SJSA1 (cell line): ENCODE results near the gene MTNR1A. TPM values are rescaled to one million over a fixed set of nuclear protein-coding genes. Genes with fewer than 3 reads are reported as not detected.

Experiments
- DNase-seq, 2 experiments: peaks; one replicate each; pipeline ENCODE4 v3.0.0-alpha.2; 2015 to 2020; ENCODE audit warnings: low spot score in 2 of 2, low read depth in 1 of 2
- H3K27ac ChIP-seq: fragments of 250-450 bp; sonication (Bioruptor Pico); 2 replicates; pipeline ENCODE4 v1.5.1; 2020; ENCODE audit warnings: mild to moderate bottlenecking, moderate library complexity
- H3K27me3 ChIP-seq: fragments of 250-450 bp; sonication (Bioruptor Pico); replicated peaks from 2 replicates; pipeline ENCODE4 v1.5.1; 2020; ENCODE audit warnings: mild to moderate bottlenecking, moderate library complexity
- H3K36me3 ChIP-seq: fragments of 250-450 bp; sonication (Bioruptor Pico); 2 replicates; pipeline ENCODE4 v1.5.1; 2020; ENCODE audit warnings: mild to moderate bottlenecking
- H3K4me1 ChIP-seq: fragments of 250-450 bp; sonication (Bioruptor Pico); replicated peaks from 2 replicates; pipeline ENCODE4 v1.6.1; 2021; ENCODE audit warnings: mild to moderate bottlenecking
- H3K4me3 ChIP-seq: fragments of 250-450 bp; sonication (Bioruptor Pico); 2 replicates; pipeline ENCODE4 v1.5.1; 2020; ENCODE audit warnings: mild to moderate bottlenecking
- H3K9me3 ChIP-seq: fragments of 250-450 bp; sonication (Bioruptor Pico); replicated peaks from 2 replicates; pipeline ENCODE4 v1.5.1; 2020; ENCODE audit warnings: mild to moderate bottlenecking
- total RNA-seq: library from RNA; depleted of rRNA; stranded (reverse); fragments of >200 nt; shearing (Covaris generic); gene quantifications from 2 replicates; pipeline ENCODE4 v1.2.3, GENCODE V29; 2014

MTNR1A gene
- total RNA-seq, 1 experiment from 2014 or later = 0.13 TPM

GRCh38 chr4:186586205-186586604 lies 30.8 kb upstream of the MTNR1A start:
- Histone ChIP-seq H3K36me3 (peaks cover 95% of the 10 kb centered on the region), H3K27me3 (no peaks in the 10 kb centered on the region), H3K4me3 (no peak overlapping the region), H3K27ac (no peak overlapping the region), H3K4me1 (no peaks in the 10 kb centered on the region), H3K9me3 (no peaks in the 10 kb centered on the region)
- no peak for DNase-seq

- Histone ChIP-seq H3K9me3 (no peaks in the 10 kb centered on the region), H3K27ac (no peak overlapping the region), H3K4me3 (no peak overlapping the region), H3K4me1 (no peaks in the 10 kb centered on the region), H3K36me3 (peaks cover 93% of the 10 kb centered on the region), H3K27me3 (no peaks in the 10 kb centered on the region)
- no peak for DNase-seq
Measured at GRCh38 chr4:186584912-186585311, 29.5 kb upstream of the MTNR1A start.

- Histone ChIP-seq H3K36me3 (peaks cover 58% of the 10 kb centered on the region), H3K9me3 (no peaks in the 10 kb centered on the region), H3K4me1 (peaks cover 19% of the 10 kb centered on the region), H3K27me3 (no peaks in the 10 kb centered on the region), H3K27ac (no peak overlapping the region), H3K4me3 (no peak overlapping the region)
- DNase-seq = no peak
Measured at GRCh38 chr4:186581421-186581820, 26.1 kb upstream of the MTNR1A start.

- Histone ChIP-seq H3K36me3 (peaks cover 51% of the 10 kb centered on the region), H3K27ac (no peak overlapping the region), H3K9me3 (no peaks in the 10 kb centered on the region), H3K4me1 (peaks cover 27% of the 10 kb centered on the region), H3K4me3 (no peak overlapping the region), H3K27me3 (no peaks in the 10 kb centered on the region)
- DNase-seq = no peak
Measured at GRCh38 chr4:186580669-186581068, 25.3 kb upstream of the MTNR1A start.

GRCh38 chr4:186570193-186570996 lies 15.0 kb upstream of the MTNR1A start:
- peak overlapping the region; percentile 19 for H3K4me3 ChIP-seq
- peak overlapping the region; percentile 66 for H3K27ac ChIP-seq
- H3K4me1 ChIP-seq = peaks cover 35% of the 10 kb centered on the region
- no peaks in the 10 kb centered on the region for H3K36me3 ChIP-seq
- DNase-seq = peak; percentile 64 to 75
- no peaks in the 10 kb centered on the region for H3K27me3 ChIP-seq
- no peaks in the 10 kb centered on the region for H3K9me3 ChIP-seq

- no peaks in the 10 kb centered on the region for H3K36me3 ChIP-seq
- H3K27me3 ChIP-seq = no peaks in the 10 kb centered on the region
- DNase-seq = peak in 1 of 2 experiments; percentile 28
- H3K4me1 ChIP-seq = peaks cover 30% of the 10 kb centered on the region
- peak overlapping the region; percentile 66 for H3K27ac ChIP-seq
- H3K4me3 ChIP-seq = peak overlapping the region; percentile 19
- H3K9me3 ChIP-seq = no peaks in the 10 kb centered on the region
Measured at GRCh38 chr4:186569533-186570192, 14.3 kb upstream of the MTNR1A start.

- no peaks in the 10 kb centered on the region for H3K27me3 ChIP-seq
- no peaks in the 10 kb centered on the region for H3K9me3 ChIP-seq
Measured at GRCh38 chr4:186566068-186566467, 10.7 kb upstream of the MTNR1A start.

GRCh38 chr4:186563761-186564160 lies 8.4 kb upstream of the MTNR1A start:
- Histone ChIP-seq H3K4me3 (no peak overlapping the region), H3K27ac (no peak overlapping the region), H3K4me1 (0 out of 2 replicates have a peak, but pooled peaks cover 3% of the 10 kb centered on the region), H3K27me3 (no peaks in the 10 kb centered on the region), H3K36me3 (no peaks in the 10 kb centered on the region), H3K9me3 (peaks cover 4% of the 10 kb centered on the region)
- peak; percentile 45 to 65 for DNase-seq

More at GRCh38 chr4:186566068-186566467, 10.7 kb upstream of the MTNR1A start:
- Histone ChIP-seq H3K36me3 (no peaks in the 10 kb centered on the region), H3K4me1 (peaks cover 24% of the 10 kb centered on the region), H3K4me3 (no peak overlapping the region), H3K27ac (no peak overlapping the region)
- DNase-seq = peak in 1 of 2 experiments; percentile 6

- Histone ChIP-seq H3K27me3 (no peaks in the 10 kb centered on the region), H3K4me1 (peaks cover 18% of the 10 kb centered on the region), H3K4me3 (no peak overlapping the region), H3K27ac (no peak overlapping the region), H3K36me3 (no peaks in the 10 kb centered on the region), H3K9me3 (peaks cover 4% of the 10 kb centered on the region)
- no peak for DNase-seq
Measured at GRCh38 chr4:186561748-186562147, 6.4 kb upstream of the MTNR1A start.

- peaks cover 21% of the 10 kb centered on the region for H3K4me1 ChIP-seq
- no peak for DNase-seq
- no peak overlapping the region for H3K4me3 ChIP-seq
- H3K27ac ChIP-seq = no peak overlapping the region
- no peaks in the 10 kb centered on the region; the same call in 1 of the 2 replicates for H3K27me3 ChIP-seq
- H3K36me3 ChIP-seq = no peaks in the 10 kb centered on the region
- peaks cover 4% of the 10 kb centered on the region for H3K9me3 ChIP-seq
Measured at GRCh38 chr4:186560647-186561046, 5.3 kb upstream of the MTNR1A start.

- no peak overlapping the region for H3K4me3 ChIP-seq
- DNase-seq = peak in 1 of 2 experiments; percentile 69
- peak overlapping the region; percentile 7; the same call in 1 of the 2 replicates for H3K27ac ChIP-seq
Measured at GRCh38 chr4:186557486-186557885, 2.1 kb upstream of the MTNR1A start.

GRCh38 chr4:186557061-186557460 lies 1.7 kb upstream of the MTNR1A start:
- no peaks in the 10 kb centered on the region for H3K36me3 ChIP-seq
- DNase-seq = peak; percentile 50 to 62
- H3K27me3 ChIP-seq = no peaks in the 10 kb centered on the region; the same call in 1 of the 2 replicates
- peaks cover 26% of the 10 kb centered on the region for H3K4me1 ChIP-seq
- peaks cover 4% of the 10 kb centered on the region for H3K9me3 ChIP-seq
- H3K27ac ChIP-seq = peak overlapping the region; percentile 7; the same call in 1 of the 2 replicates
- no peak overlapping the region for H3K4me3 ChIP-seq

More at GRCh38 chr4:186557486-186557885, 2.1 kb upstream of the MTNR1A start:
- Histone ChIP-seq H3K9me3 (peaks cover 4% of the 10 kb centered on the region), H3K36me3 (no peaks in the 10 kb centered on the region), H3K4me1 (peaks cover 26% of the 10 kb centered on the region), H3K27me3 (no peaks in the 10 kb centered on the region; the same call in 1 of the 2 replicates)

GRCh38 chr4:186554539-186554913 lies 841 bp downstream of the MTNR1A start:
- H3K27ac ChIP-seq = no peak overlapping the region
- peaks cover 26% of the 10 kb centered on the region for H3K4me1 ChIP-seq
- no peaks in the 10 kb centered on the region for H3K36me3 ChIP-seq
- peak overlapping the region; percentile 48 for H3K4me3 ChIP-seq
- peak; percentile 58 to 62 for DNase-seq
- no peaks in the 10 kb centered on the region; the same call in 1 of the 2 replicates for H3K27me3 ChIP-seq
- no peaks in the 10 kb centered on the region for H3K9me3 ChIP-seq

- no peaks in the 10 kb centered on the region for H3K36me3 ChIP-seq
- no peaks in the 10 kb centered on the region; the same call in 1 of the 2 replicates for H3K27me3 ChIP-seq
- no peak overlapping the region for H3K4me3 ChIP-seq
- peaks cover 26% of the 10 kb centered on the region for H3K4me1 ChIP-seq
- H3K27ac ChIP-seq = no peak overlapping the region
- H3K9me3 ChIP-seq = no peaks in the 10 kb centered on the region
- peak in 1 of 2 experiments; percentile 22 for DNase-seq
Measured at GRCh38 chr4:186553717-186554116, 1.6 kb downstream of the MTNR1A start.
